GM18868 (cell line): ENCODE data around the gene DCC.

ENCODE experiments used
- ATAC-seq: cut with Tn5 transposase; IDR thresholded peaks from one replicate; pipeline ENCODE4 v1.9.1; 2021; ENCODE audit warnings: mild to moderate bottlenecking, moderate library complexity; ENCODE audit not compliant: unreplicated experiment

Gene DCC

DNA sequence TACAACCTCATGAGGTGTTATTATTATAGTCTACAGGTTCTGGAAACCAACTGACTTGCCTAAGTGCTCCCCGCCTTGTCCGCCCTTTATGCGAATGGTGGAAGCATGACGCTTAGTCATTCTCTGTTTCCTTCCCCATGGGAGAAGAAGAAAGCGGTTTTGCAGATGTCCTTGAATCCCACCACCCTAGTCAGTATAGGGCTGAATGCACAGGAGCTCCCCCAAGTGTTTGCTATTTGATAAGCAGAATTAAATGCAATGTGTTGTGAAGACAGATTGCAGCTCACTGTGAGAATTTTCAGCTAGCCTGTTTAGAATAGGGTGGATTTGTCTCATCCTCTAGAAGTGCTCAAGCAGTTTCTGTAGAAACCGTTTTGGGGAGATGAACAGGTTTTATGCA, 652.0 kb downstream of the DCC start:
- ATAC-seq, result no peak

DNA sequence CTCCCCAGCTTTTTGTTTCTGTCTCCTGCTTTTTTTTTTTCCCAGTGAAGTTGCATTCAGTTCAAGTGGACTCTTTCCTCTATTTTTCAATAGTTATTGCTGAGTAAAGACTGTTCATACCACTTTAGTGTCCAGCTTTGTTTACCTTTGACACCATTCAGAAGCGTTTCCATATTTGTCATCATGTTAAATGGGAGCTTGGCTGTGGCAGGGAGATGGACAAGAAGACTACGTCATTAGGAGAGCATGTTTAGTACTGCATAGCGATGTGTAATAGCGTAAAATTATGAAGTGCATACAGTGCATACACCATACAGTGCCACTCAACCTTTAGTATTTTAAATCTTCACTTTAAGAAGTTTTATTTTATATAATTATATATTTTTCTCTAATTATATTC, 655.9 kb downstream of the DCC start:
- no peak for ATAC-seq

DNA sequence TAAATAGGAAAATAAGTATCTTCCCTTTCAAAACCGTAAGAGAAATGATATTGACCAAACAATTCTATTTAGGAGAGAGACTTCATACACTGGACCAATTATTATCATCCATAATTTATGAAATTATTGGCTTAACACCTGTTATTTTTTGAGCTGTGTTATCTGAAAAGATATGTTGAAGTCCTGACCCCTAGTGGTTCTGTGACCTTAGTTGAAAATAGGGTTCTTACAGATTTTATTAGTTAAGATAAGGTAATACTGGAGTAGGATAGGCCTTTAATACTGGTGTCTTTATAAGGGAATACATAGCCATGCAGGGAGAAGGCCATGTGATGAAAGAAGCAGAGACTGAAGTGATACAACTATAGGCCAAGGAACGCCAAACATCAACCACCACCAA, 659.6 kb downstream of the DCC start:
- ATAC-seq, result no peak

DNA sequence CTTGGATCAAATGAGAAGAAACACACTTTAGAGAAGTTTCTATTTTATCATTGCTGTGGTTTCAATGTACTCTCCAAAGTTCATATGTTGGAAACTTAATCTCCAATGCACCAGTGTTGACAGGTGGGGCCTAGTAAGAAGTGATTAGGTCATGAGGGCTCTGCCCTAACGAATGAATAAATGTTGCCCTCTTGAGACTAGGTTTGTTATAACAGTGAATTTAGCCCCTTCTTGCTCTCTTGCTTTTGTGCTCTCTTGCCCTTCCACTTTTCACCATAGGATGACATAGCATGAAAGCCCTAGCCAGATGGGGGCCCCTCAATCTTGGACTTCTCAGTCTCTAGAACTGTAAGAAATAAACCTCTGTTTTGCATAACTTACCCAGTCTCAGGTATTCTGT, 664.8 kb downstream of the DCC start:
- no peak for ATAC-seq

DNA sequence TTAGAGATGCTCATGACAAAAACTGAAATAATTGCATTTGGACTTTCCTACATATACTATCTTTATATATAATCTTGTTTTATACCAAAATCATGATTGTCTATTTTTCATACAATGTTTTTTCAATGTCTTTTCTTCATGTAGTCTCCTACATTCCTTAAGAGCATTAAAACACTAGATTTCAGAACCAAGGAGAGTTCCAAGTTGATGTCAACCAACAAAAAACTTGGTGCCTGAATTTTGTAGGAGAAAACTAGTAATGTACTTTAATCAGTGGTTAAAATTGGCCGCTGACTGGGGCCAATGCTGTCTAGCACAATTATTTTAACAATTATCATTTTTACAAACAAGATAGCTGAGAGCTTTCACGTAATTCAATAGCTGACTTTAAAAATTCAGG, 678.8 kb downstream of the DCC start:
- no peak for ATAC-seq

DNA sequence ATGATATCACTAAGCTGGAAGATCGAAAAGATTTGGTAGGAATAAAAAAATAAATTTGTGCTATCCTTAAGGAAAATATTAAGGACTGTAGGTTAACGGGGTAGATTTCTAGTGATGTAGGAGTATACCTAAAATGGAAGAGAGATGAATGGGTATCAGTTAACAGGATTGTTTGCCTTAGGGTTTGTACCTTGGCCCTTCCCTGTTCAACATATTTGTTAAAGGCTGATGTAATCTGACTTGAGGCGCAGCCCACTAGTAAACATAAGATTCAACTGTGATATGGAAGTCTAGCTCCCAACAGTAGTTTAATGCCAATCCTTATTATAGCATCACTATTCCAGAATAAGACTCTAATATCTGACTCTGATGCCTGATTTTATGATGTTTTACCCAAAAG, 685.2 kb downstream of the DCC start:
- no peak for ATAC-seq

DNA sequence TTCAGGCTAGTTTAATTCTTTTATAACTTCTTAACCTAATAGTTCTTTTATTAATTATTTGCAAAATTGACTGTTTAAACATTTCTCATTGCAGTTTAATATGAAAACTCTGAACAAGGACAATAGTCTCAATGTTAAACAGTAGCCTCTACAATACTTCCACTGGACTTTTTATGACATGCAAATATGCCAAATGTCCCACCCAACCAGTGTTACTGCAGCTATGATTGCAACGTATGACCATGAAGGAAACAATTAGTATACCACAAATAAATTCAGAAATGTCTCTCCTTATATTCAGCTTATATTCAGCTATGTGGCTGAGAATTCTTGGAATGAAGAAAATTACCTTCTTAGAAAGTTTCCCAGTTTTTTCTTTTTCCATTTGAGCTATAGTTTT, 688.6 kb downstream of the DCC start:
- no peak for ATAC-seq

DNA sequence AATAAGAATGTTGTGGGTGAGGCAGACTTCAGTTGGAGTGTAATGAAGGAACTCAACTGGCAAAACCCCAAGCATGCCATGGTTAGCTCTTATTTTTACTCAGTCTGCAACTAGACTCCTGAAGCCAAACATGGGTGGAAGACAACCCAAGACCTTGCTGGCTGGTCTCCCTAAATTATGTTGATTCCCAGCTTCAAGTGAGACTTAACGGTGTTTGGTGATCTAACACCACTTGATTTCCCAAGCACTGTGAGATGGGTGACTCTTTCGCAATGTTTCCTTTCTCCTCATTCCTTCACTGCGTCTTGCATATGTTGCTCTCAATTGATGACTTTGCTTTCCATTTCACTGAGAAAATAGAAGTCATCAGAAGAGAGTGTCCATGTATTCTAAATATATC, 693.1 kb downstream of the DCC start:
- no peak for ATAC-seq

DNA sequence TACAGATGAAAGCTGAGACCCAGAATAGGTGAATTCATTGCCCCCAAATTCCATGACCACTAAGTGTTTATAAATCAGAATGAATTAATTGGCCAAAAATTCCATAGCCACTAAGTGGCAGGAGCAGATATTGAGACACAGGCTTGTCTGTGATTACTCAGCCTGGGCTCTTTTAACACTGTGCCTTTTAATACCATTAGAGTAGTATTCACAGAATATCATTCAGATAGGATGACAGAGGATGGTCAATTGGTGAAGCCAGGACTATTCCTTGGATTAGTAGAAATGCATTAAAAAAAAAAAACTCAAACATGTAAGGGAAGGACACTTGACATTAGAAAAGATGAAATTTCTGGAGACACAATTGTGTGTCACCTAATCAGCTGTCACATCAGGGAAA, 698.6 kb downstream of the DCC start:
- no peak for ATAC-seq

DNA sequence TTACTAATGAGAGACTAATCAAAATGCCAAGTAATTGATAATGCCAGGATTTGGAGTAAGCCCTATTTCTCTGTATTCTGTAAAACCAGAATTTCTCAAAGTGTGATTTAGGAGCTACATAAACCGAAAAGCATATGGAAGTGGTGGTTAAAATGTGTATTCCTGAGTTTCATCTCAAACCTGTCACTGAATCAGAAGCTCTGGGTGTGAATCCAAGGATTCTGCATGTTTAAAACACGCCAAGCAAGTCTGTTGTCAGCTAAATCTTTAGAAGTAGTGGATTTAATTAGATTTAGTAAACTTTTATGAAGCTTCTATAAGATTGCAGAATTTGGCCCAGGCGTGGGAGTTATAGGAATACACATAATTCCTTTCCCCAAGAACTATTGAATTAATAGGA, 700.3 kb downstream of the DCC start:
- ATAC-seq, result no peak

DNA sequence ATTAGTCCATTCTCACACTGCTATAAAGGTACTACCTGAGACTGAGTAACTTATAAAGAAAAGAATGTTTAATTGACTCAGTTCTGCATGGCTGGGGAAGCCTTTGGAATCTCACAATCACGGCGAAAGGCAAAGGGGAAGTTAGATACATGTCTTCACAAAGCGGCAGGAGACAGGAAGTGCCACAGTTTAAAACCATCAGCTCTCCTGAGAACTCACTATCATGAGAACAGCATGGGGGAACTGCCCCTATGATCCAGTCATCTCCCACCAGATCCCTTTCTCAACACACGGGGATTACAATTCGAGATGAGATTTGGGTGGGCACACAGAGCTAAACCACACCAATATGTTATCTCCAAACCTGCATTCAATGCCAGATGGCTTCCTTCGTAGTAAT, 716.1 kb downstream of the DCC start:
- no peak for ATAC-seq

DNA sequence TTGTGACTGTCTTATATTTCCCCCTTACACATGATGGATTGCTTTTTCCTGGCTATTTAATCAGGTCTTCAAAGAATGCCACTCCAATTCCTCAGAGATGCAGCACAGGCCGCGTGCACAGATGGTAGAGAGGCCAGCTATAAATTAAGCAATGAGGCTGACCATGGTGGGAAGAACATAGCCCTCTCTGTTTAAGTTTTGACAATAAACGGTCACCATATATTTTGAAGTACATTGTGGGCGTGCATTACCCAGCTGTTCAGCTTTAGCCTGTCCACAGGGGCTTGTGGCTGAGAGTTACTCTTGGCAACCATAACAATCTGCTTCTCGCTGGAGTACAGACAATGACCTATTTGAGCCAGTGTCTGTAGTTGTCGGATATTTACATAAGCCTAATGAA, 730.8 kb downstream of the DCC start:
- no peak for ATAC-seq

DNA sequence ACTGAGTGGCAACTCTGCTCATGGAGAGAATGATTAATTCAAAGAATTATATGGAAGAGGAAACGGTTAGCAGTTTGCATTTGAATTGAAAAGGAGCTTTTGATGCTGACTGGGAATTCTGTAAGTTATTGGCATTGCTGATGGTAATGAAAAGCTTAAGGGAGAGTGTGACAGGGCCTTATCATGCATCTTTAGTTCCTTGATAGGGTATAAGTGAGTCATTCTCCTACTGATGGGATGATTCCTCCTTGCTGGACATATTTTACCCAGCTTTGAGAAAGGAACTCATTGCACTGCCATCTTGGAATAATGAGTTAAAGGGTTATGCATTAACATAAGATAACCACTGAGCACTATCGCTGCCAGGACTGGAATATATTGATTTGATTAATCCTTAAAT, 740.7 kb downstream of the DCC start:
- no peak for ATAC-seq

DNA sequence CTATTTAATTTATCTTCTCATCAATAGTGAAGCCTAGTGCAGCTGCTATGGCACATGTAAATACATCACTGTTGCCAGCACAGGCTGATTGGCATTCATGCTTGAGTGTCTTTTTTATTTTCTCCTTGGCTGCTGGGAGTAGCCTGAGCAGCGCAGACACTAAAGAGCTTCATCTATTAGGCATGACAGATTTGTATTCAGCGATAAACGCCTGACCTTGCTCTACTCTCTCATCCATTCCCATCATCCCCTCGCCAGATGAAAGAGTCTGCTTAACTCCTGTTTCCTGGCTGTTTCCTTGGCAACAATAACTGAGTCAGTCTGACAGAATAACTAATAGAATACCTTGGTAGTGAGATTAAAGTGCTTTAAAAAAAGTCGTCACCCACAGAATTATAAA, 753.6 kb downstream of the DCC start:
- no peak for ATAC-seq

DNA sequence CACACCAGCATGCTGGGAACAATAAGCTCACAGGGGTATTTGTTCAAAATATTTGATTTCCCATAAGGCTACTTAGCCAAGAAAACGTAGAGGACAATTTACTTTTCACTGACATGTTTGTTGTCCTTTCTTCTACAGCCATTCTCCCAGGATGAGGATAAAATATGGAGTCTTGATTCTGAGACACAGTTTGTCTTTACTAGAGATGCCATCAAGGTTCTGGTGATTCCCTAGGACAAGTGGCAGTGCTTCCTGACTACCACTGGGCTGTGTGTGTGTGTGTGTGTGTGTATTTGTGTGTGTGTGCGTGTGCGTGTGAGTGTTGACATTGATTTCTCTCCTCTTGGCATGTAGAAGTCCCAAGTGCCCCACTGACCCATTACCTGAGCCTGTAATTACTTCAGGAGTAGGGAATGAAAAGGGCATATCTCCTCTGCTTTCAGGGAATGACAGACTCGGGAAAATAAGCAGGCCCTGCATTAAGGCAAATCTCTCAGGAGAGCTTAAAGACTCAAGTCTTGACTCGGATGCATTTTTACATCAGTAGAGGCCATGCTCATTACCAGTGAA, 761.6 kb downstream of the DCC start:
- no peak for ATAC-seq

DNA sequence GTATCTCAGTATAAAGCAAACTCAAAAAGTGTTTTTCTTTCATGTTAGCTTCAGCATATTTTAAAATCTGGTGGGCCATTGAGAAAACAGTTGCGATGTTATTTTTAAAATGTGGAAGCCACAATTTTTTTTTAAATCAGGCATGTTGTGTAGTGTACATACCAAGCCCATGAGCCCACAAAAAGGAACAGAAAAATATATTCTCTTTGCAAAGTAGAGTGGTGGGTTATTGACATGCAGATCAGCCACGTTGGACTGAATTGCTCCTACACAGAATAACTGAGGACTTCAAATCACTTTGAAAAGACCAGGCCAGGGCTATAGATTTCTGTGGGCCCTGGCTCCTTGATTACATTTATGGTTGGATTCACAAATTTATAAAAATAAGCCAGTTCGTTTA, 774.4 kb downstream of the DCC start:
- ATAC-seq, result no peak

DNA sequence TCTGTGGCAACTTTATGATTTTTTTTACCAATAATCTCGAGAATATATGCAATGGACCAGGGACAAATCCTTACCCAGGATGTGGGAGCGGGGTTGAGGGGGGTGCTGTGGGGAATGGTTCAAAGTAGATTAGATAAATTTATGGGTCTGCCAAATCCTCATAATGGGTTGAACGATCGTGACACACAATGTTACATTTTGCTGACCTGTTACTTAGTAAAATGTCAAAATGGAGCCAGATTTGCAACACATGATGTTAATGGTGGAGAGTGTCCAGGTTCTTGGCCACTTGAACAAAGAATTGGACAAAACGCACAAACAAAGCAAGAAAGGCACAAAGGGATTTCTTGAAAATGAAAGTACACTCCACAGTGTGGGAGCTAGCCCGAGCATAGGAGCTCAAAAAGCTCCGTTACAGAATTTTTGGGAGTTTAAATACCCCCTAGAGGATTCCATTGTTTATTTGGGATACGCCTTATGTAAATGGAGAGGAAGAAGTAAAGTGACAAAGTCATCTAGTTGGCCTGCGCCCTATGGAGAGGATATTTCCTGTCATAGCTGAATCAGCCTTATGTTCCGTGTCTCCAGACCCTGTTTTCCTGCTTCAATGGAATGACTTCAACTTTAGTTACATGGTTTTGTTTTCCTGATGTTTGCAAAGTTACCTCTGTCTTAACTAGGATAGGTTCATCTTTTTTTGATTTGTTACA, 776.0 kb downstream of the DCC start:
- no peak for ATAC-seq

DNA sequence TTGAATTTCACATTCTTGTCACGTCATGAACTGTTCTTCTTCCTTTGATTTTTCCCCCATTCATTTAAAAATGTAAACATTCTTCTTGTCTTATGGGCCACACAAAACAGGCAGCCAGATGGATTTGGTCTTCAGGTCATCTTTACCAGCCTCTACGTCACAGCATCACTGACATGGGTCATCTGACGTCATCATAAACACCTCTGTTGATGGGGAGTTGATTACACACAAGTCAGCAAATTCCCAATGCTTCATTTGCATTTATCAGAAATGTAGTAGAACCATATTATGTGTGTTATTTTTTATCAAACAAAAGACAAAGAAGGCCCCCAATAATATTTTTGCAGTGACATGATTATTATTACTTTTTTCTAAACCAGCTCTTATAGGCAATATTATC, 777.9 kb downstream of the DCC start:
- ATAC-seq, result no peak

DNA sequence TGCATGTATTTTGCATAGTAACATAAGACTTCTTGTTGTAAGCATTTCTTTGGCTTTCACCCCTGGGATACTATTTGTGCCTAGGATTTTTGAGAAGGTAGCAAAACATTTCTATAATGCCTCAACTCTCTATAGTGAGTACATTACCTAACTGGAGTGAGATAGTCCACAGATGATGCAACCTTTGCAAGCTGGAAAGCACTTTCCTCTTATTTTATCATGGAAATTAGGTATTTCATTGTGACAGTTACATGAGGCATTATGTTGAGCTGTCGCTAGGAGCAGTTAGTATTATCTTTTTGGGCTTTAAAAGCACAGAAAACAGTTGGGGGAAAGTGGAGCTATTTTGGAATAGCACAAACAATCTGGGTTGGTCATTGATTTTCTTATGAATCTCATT, 786.2 kb downstream of the DCC start:
- ATAC-seq, result no peak

DNA sequence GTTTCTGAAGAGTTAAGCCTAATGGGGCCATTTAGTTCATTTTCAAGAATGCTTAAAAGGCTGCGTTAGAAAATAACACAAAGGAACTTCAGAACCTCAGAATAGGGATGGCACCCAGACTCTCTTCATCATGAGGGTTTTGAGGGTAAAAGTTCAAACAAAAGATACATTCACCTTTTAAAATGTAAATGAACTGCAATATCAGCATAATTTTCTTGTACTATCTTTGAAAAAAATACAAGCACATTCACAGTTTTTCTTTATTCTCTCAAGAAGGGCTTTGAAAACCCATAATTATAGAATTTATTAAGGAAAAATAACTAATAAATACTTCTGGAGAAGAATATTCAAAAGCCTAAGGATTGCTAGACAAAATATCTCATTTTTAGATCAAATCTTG, 791.0 kb downstream of the DCC start:
- ATAC-seq, result no peak

DNA sequence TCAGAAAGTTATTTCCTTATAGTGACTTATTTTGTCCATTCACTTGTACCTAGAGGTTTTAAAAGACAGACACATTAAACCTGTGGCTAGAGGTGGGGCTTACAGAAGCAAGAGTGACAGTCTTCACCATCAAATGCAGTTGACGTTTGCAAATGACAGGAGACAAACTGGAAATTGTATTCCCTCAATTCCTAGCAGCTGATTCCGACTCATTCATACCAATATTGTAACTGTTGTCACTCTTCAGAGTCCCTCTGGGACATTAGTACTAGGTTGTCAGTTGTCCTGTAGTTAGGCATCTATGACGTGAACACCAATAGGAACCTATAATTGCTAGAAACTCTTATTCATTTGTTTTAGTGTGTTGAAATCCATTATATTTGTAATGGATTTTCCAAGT, 794.7 kb downstream of the DCC start:
- no peak for ATAC-seq

DNA sequence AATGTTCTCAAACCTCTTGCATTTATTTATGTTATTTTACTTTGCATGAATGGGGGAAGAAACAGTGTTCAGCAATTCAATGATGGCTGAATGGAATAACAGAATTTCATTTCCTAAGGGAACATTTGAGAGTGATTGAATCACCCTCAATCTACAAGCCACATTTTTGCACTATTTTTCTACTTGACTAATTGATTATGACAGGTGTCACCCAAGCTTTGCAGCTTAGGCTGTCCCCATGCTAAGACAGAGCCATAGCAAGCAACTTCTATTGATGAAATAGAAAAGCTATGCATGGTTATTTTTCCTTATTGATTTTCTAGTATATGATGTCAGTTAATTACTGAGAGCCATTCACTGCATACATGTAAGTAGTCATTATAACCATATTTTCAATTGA, 795.7 kb downstream of the DCC start:
- no peak for ATAC-seq
